Heart left ventricle (tissue), 13 donors: ENCODE results near the gene MTF1.

ENCODE experiments used
- POLR2A ChIP-seq, 2 donors: fragments of 450-650 bp; IDR thresholded peaks; one replicate each; pipeline ENCODE4 v1.6.1; 2017; ENCODE audit warnings: antibody characterized with exemption in 2 of 2, mild to moderate bottlenecking in 2 of 2, moderate library complexity in 2 of 2
- TF ChIP-seq, protein P1 (sequence below), 12 donors: fragments of 200-600 bp; sonication (generic) in 4 of 12; IDR thresholded peaks; one replicate each; pipeline versions ENCODE4 v1.5.0 to v1.8.0; 2018 to 2022; ENCODE audit warnings: antibody characterized with exemption in 12 of 12, mild to moderate bottlenecking in 5 of 12
- donor health status: ischemic (EF 13 %, LVEDD 7.1; RV severe dilation, severe dysfunction).
- donor health status: DM: no; HTN: yes; CAD: no.
- donor health status: DM: no; HTN: no; CAD: no.
- donor health status: ischemic (EF 25% LVEDD 6.9; RV normal size, moderate dysfunction).
- donor health status: ischemic (EF 25% LVEDD 5.7; RV mildly dilated, moderate dysfunction).
- donor health status: ischemic (EF 35%, LVEDD 5.7; RV mildly dilated, moderate dysfunction).
- donor health status: nonischemic (EF 11% LVEDD 7.7; RV severe dilation, severe dysfunction).
- donor health status: DM: yes; HTN: yes; CAD: no.
- donor health status: PGD.
- donor health status: ischemic (EF 29% LVEDD 5.4; RV normal size, mild dysfunction).
- donor health status: nonischemic (EF 23%, LVEDD 6.1; RV moderate dilation, normal function).

DNA sequence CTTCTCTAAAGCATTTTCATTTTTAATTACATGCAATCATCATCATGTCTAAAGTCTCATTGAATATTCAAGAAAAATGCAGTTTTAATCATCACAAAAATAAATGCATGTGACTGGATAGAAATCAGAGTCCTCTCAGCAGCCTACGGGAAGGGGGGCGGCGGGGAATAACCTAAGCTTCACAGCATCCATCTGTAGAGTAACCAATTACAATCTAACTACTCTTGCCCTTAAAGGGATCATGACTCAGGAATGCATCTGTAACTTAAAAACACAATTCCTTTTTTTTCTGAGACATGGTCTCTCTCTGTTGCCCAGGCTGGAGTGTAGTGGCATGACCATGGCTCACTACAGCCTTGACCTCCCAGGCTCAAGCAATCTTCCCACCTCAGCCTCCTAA, 22.6 kb downstream of the MTF1 start:
- TF ChIP-seq, protein P1, sequence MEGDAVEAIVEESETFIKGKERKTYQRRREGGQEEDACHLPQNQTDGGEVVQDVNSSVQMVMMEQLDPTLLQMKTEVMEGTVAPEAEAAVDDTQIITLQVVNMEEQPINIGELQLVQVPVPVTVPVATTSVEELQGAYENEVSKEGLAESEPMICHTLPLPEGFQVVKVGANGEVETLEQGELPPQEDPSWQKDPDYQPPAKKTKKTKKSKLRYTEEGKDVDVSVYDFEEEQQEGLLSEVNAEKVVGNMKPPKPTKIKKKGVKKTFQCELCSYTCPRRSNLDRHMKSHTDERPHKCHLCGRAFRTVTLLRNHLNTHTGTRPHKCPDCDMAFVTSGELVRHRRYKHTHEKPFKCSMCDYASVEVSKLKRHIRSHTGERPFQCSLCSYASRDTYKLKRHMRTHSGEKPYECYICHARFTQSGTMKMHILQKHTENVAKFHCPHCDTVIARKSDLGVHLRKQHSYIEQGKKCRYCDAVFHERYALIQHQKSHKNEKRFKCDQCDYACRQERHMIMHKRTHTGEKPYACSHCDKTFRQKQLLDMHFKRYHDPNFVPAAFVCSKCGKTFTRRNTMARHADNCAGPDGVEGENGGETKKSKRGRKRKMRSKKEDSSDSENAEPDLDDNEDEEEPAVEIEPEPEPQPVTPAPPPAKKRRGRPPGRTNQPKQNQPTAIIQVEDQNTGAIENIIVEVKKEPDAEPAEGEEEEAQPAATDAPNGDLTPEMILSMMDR (IDR thresholded peaks at IDR 0.05) = no peak
- TF ChIP-seq POLR2A (IDR thresholded peaks at IDR 0.05) = no peak
